ENCODE results near the gene FOLR1.

FOLR1 gene

GRCh38 chr11:72224564-72225410 lies 32.8 kb downstream of the FOLR1 start, which contains the start of gene INPPL1:
Gene INPPL1 (plus strand): TSS chr11:72224767. CDS start chr11:72224985, 218 bp downstream.
- no peak for FAIRE-seq

GRCh38 chr11:72225411-72225951 lies 33.5 kb downstream of the FOLR1 start:
- no peak for FAIRE-seq

- no peak for FAIRE-seq
Measured at GRCh38 chr11:72226701-72227100, 34.8 kb downstream of the FOLR1 start.

- no peak for FAIRE-seq
Measured at GRCh38 chr11:72227316-72228228, 35.6 kb downstream of the FOLR1 start.

- no peak for FAIRE-seq
Measured at GRCh38 chr11:72228229-72228843, 36.4 kb downstream of the FOLR1 start.

GRCh38 chr11:72228844-72229231 lies 36.9 kb downstream of the FOLR1 start:
- no peak for FAIRE-seq

- FAIRE-seq, result no peak
Measured at GRCh38 chr11:72229336-72229924, 37.5 kb downstream of the FOLR1 start.

GRCh38 chr11:72229925-72230763 lies 38.2 kb downstream of the FOLR1 start:
- FAIRE-seq, result no peak

GRCh38 chr11:72230764-72231365 lies 38.9 kb downstream of the FOLR1 start:
- no peak for FAIRE-seq

GRCh38 chr11:72231396-72232259 lies 39.7 kb downstream of the FOLR1 start:
- FAIRE-seq, result no peak

GRCh38 chr11:72232260-72233055 lies 40.5 kb downstream of the FOLR1 start:
- no peak for FAIRE-seq

- no peak for FAIRE-seq
Measured at GRCh38 chr11:72233056-72233772, 41.3 kb downstream of the FOLR1 start.

- no peak for FAIRE-seq
Measured at GRCh38 chr11:72233773-72234513, 42.0 kb downstream of the FOLR1 start.

- FAIRE-seq, result no peak
Measured at GRCh38 chr11:72234514-72234830, 42.5 kb downstream of the FOLR1 start.

- FAIRE-seq, result no peak
Measured at GRCh38 chr11:72234920-72235319, 43.0 kb downstream of the FOLR1 start.

- no peak for FAIRE-seq
Measured at GRCh38 chr11:72235351-72236057, 43.6 kb downstream of the FOLR1 start.

- FAIRE-seq, result no peak
Measured at GRCh38 chr11:72236083-72236697, 44.2 kb downstream of the FOLR1 start.

All from A204.1 (cell line).